HL-60 (cell line): ENCODE data around the gene TRIO.

ENCODE experiments used
- POLR2AphosphoS5 ChIP-seq: IDR thresholded peaks from 2 replicates; pipeline ENCODE4 v1.6.1; 2012; ENCODE audit warnings: low read depth
- REST ChIP-seq: IDR thresholded peaks from 2 replicates; pipeline ENCODE4 v1.6.1; 2012; ENCODE audit warnings: low read depth; ENCODE audit not compliant: insufficient replicate concordance
- TF ChIP-seq, protein P1 (sequence below): IDR thresholded peaks from one replicate; pipeline ENCODE4 v1.5.1; 2011; ENCODE audit warnings: low read length, control low read depth, inconsistent platforms; ENCODE audit not compliant: insufficient read depth

GRCh38 chr5:14184725-14185124 lies 41.6 kb downstream of the TRIO start:
- TF ChIP-seq, protein P1, sequence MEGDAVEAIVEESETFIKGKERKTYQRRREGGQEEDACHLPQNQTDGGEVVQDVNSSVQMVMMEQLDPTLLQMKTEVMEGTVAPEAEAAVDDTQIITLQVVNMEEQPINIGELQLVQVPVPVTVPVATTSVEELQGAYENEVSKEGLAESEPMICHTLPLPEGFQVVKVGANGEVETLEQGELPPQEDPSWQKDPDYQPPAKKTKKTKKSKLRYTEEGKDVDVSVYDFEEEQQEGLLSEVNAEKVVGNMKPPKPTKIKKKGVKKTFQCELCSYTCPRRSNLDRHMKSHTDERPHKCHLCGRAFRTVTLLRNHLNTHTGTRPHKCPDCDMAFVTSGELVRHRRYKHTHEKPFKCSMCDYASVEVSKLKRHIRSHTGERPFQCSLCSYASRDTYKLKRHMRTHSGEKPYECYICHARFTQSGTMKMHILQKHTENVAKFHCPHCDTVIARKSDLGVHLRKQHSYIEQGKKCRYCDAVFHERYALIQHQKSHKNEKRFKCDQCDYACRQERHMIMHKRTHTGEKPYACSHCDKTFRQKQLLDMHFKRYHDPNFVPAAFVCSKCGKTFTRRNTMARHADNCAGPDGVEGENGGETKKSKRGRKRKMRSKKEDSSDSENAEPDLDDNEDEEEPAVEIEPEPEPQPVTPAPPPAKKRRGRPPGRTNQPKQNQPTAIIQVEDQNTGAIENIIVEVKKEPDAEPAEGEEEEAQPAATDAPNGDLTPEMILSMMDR, result no peak
- TF ChIP-seq POLR2AphosphoS5 (no peak), REST (no peak)
